Fibroblast of mammary gland (primary cell): Measurements from ENCODE around the gene PRKCB.

Source experiments
- DNase-seq: peaks from one replicate; pipeline ENCODE4 v3.0.0-alpha.2; 2010; ENCODE audit warnings: low read depth
- H3K4me3 ChIP-seq: 2 replicates; pipeline ENCODE4 v1.5.1; 2011; ENCODE audit warnings: low read depth, mild to moderate bottlenecking, low read length, moderate library complexity; ENCODE audit not compliant: control insufficient read depth
- CTCF ChIP-seq: conservative IDR thresholded peaks from 2 replicates; pipeline ENCODE4 v1.5.1; 2011; ENCODE audit warnings: low read depth, low read length, inconsistent platforms; ENCODE audit not compliant: control insufficient read depth, insufficient read depth

The PRKCB gene

GRCh38 chr16:23824909-23825308 lies 10.9 kb upstream of the PRKCB start:
- TF ChIP-seq CTCF = no peak
- H3K4me3 ChIP-seq = no peak overlapping the region
- no peak for DNase-seq

- TF ChIP-seq CTCF = no peak
- no peak for DNase-seq
- no peak overlapping the region for H3K4me3 ChIP-seq
These were observed 9.2 kb upstream of the PRKCB start for GRCh38 chr16:23826528-23827045.

- DNase-seq = no peak
- H3K4me3 ChIP-seq = no peak overlapping the region
- TF ChIP-seq CTCF = no peak
These were observed 8.7 kb upstream of the PRKCB start for GRCh38 chr16:23827057-23827456.

GRCh38 chr16:23829454-23829853 lies 6.3 kb upstream of the PRKCB start:
- H3K4me3 ChIP-seq = no peak overlapping the region
- no peak for DNase-seq
- no peak for TF ChIP-seq CTCF

GRCh38 chr16:23830276-23830675 lies 5.5 kb upstream of the PRKCB start:
- TF ChIP-seq CTCF = no peak
- no peak overlapping the region for H3K4me3 ChIP-seq
- DNase-seq = no peak

- TF ChIP-seq CTCF = no peak
- DNase-seq = no peak
- no peak overlapping the region for H3K4me3 ChIP-seq
These were observed 2.9 kb upstream of the PRKCB start for GRCh38 chr16:23832882-23833281.

GRCh38 chr16:23833504-23833903 lies 2.3 kb upstream of the PRKCB start:
- no peak for TF ChIP-seq CTCF

More at GRCh38 chr16:23833504-23833903, 2.3 kb upstream of the PRKCB start:
- DNase-seq = no peak
- no peak overlapping the region for H3K4me3 ChIP-seq
